ENCODE results near the gene VKORC1L1. TPM values are rescaled to one million over a fixed set of nuclear protein-coding genes. Genes with fewer than 3 reads are reported as not detected.

VKORC1L1 gene
- total RNA-seq, 1 experiment from 2014 or later = 36.8 TPM

Other genes starting within 250 kb of the VKORC1L1 start
- gene GUSB, start 109.1 kb downstream of the VKORC1L1 start, total RNA-seq (2021) = 65.1 and 65.6 TPM in 2 replicates
- 10.7 and 14.3 TPM in 2 replicates for gene ASL, start 202.7 kb downstream of the VKORC1L1 start, total RNA-seq (2021)
- 36.6 and 42.5 TPM in 2 replicates for gene CRCP, start 241.8 kb downstream of the VKORC1L1 start, total RNA-seq (2021)